Measurements from ENCODE around the gene VDR.

DNA sequence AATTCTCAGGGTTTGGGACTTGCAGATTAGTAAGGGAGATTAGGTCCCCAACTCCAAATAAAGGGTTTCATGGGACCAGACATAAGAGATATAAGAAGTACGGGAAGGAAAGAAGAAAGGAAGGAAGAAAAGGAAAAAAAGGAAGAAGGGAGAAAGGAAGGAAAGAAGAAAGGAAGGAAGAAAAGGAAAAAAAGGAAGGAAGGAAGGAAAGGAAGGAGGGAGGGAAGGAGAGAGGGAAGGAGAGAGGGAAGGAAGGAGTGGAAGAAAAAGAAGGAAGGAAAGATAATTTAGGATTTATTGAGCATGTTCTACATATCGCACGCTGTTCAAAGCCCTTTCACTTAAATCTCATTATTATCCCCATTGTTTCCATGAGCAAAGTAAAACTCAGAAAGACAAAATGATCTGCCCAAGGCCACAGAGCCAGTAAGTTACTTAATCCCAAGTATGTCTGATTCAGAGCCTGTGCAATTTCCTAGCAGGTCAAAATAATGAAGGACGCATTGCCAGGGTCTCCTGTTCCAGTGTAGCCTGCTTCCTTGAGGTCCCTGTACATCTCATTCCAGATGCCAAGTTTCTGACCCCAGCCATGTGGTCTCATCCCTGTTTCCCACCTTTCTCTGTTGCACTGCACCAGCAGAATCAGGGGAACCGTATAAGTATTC is 81.2 kb downstream of the VDR start:
- TF ChIP-seq, protein P1, sequence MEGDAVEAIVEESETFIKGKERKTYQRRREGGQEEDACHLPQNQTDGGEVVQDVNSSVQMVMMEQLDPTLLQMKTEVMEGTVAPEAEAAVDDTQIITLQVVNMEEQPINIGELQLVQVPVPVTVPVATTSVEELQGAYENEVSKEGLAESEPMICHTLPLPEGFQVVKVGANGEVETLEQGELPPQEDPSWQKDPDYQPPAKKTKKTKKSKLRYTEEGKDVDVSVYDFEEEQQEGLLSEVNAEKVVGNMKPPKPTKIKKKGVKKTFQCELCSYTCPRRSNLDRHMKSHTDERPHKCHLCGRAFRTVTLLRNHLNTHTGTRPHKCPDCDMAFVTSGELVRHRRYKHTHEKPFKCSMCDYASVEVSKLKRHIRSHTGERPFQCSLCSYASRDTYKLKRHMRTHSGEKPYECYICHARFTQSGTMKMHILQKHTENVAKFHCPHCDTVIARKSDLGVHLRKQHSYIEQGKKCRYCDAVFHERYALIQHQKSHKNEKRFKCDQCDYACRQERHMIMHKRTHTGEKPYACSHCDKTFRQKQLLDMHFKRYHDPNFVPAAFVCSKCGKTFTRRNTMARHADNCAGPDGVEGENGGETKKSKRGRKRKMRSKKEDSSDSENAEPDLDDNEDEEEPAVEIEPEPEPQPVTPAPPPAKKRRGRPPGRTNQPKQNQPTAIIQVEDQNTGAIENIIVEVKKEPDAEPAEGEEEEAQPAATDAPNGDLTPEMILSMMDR (IDR thresholded peaks at IDR 0.05) = no peak
- TF ChIP-seq EZH2 (IDR thresholded peaks at IDR 0.05; ENCODE audit: borderline replicate concordance, insufficient read depth, low read depth, low read length, poor library complexity, severe bottlenecking) = no peak
